ENCODE data around the gene AGMO. TPM values are rescaled to one million over a fixed set of nuclear protein-coding genes. Genes with fewer than 3 reads are reported as not detected.

AGMO gene
- polyA plus RNA-seq, 3 donors: not detected

DNA sequence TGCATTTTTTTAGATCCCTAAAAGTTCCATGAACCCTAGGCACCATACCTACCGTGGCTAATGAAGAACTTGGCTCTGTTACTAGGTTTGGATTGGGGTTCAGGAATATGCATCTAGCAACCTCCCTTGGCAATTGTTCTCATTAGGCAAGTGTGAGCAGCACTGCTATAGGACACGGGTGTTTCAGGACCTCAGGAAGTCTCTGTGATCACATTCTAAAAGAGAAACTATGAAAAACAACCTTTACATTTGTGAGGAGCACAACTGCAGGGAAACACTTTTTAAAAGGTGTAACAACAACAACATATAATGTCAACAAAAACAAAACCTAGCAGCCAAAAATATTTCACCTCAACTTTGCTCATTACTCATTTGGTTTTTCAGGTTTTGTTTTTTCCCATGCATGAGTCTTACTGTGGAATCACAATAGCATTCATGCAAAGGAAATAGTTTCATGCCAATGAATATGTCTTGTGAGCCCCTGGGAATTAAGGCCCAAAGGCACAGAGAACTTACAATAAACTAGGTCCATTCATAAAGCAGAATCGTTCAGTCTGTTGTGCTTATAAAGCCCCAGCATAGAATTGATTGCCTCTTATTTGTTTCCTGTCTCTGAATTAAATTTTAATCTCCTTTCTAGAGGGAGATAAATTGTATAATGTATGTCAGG lies 403.5 kb downstream of the AGMO start:
- H2AFZ ChIP-seq (ENCODE audit: insufficient read depth, low read depth, low read length, poor library complexity, severe bottlenecking): no peak overlapping the region
- peaks cover 0 to 11% (median 5%) of the 10 kb centered on the region in 7 donors for H3K9me3 Mint-ChIP-seq

More for the DNA sequence above, 403.5 kb downstream of the AGMO start:
- Histone ChIP-seq H4K20me1 (ENCODE audit: insufficient read depth, low read length) (no peaks in the 10 kb centered on the region), H3K27me3 (ENCODE audit: control insufficient read depth in 2 of 2, insufficient read depth in 2 of 2, low read length in 2 of 2) (no peaks in the 10 kb centered on the region), H3K36me3 (replicated peaks in 1 of 2; ENCODE audit: control insufficient read depth in 1 of 2, insufficient read depth in 2 of 2, low read length in 2 of 2) (no peaks in the 10 kb centered on the region), H3K9me3 (replicated peaks in 1 of 2; ENCODE audit: control insufficient read depth in 1 of 2, insufficient read depth in 1 of 2, low read length in 2 of 2) (peaks cover 0 to 8% of the 10 kb centered on the region in 2 donors), H3K79me2 (ENCODE audit: insufficient read depth, low read length) (no peaks in the 10 kb centered on the region), H3K4me1 (ENCODE audit: control insufficient read depth in 1 of 2, insufficient read depth in 2 of 2, low read length in 2 of 2) (no peaks in the 10 kb centered on the region), H3K27ac (ENCODE audit: low read depth in 1 of 2, low read length in 2 of 2) (no peak overlapping the region), H3K9ac (ENCODE audit: insufficient read depth, low read length, poor library complexity, severe bottlenecking) (no peak overlapping the region), H3K4me3 (replicated peaks in 1 of 3; ENCODE audit: low read depth in 2 of 3, low read length in 3 of 3) (no peak overlapping the region), H3K4me2 (replicated peaks; ENCODE audit: extremely low read depth, low read length, poor library complexity, severe bottlenecking) (no peak overlapping the region)
- no peak overlapping the region for H3K4me3 Mint-ChIP-seq
- intact Hi-C loops (cut with micrococcal nuclease): no loop called here
- H3K36me3 Mint-ChIP-seq: no peaks in the 10 kb centered on the region
- no peaks in the 10 kb centered on the region for H3K27me3 Mint-ChIP-seq (ENCODE audit: low read depth in 3 of 3)
- DNase-seq: no peak
- no CpG with 5 or more reads among the region's 3 CpGs for WGBS (ENCODE audit: insufficient coverage)
- H3K27ac Mint-ChIP-seq: no peak overlapping the region
- TF ChIP-seq, protein P1, sequence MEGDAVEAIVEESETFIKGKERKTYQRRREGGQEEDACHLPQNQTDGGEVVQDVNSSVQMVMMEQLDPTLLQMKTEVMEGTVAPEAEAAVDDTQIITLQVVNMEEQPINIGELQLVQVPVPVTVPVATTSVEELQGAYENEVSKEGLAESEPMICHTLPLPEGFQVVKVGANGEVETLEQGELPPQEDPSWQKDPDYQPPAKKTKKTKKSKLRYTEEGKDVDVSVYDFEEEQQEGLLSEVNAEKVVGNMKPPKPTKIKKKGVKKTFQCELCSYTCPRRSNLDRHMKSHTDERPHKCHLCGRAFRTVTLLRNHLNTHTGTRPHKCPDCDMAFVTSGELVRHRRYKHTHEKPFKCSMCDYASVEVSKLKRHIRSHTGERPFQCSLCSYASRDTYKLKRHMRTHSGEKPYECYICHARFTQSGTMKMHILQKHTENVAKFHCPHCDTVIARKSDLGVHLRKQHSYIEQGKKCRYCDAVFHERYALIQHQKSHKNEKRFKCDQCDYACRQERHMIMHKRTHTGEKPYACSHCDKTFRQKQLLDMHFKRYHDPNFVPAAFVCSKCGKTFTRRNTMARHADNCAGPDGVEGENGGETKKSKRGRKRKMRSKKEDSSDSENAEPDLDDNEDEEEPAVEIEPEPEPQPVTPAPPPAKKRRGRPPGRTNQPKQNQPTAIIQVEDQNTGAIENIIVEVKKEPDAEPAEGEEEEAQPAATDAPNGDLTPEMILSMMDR (IDR thresholded peaks at IDR 0.05): no peak
- no peaks in the 10 kb centered on the region for H3K4me1 Mint-ChIP-seq

Other genes with a start within 250 kb of the AGMO start
- not detected for gene MEOX2, start 124.7 kb upstream of the AGMO start, polyA plus RNA-seq